Stimulated activated CD4-positive, alpha-beta T cell treated with anti-CD3 and anti-CD28 coated beads, Interleukin-1b, Interleukin-23, amount 100 ng/mL, for 4 hours (primary cell): ENCODE results near the gene TAF1D.
A peak's percentile ranks its signal among the peaks of the same experiment; 100 is the strongest.
"Not testable (repeated sequence)": the region's sequence is repeated elsewhere in the genome, so short reads cannot be mapped to it uniquely, and the experiment has no call there.

Experiments
- DNase-seq, 2 donors: peaks; one replicate each; pipeline ENCODE4 v3.0.0-alpha.2; 2020; ENCODE audit warnings: low read depth in 2 of 2

The TAF1D gene

DNA sequence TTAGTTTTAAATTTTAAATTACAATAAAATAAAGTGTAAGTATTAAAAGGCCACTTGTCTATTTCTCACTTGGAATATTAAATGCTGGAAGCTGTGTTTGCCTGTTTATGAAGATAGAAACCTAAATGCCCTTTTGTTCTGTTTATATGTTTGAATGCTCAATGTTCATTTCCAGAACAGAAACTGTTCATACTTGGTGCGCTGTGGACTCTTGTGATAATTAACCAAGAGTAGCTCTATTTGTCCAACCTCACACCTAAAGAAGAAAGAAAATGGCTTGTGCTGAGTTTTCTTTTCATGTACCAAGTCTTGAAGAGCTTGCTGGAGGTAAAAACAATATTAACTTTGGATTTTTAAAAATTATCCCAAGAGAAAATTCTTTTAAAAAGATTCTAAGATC lies 5.8 kb upstream of the TAF1D start:
- DNase-seq: no peak

DNA sequence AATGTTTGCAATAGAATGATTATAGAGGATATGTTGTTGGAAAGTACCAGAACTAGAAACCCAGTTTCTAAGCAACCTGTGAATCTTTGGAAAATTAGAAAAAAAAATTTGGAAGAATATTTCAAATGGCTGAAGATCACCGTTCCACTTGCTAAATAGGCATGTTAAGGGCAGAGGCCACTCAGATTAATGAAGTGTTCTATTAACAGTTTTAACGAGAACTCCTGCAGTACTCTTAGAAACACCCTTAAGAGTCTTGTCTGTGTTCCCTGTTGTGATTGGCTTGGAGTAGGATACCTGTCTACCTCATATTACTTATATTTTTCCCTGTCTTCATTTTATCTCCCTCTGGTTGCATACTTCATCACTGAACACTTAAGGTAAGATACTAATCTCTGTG lies 4.8 kb upstream of the TAF1D start:
- DNase-seq: no peak

GRCh38 chr11:93745005-93745755 lies 3.9 kb upstream of the TAF1D start:
- not testable (repeated sequence) for DNase-seq

DNA sequence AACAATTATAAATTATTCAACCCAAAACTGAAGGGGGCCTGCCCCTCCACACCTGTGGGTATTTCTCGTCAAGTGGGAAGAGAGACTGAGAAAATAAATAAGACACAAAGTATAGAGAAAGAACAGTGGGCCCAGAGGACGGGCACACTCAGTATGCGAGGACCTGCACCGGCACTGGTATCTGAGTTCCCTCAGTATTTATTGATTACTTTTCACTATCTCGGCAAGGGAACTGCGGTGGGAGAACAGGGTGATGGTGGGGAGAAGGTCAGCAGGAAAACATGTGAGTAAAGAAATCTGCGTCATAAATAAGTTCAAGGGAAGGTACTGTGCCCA lies 3.3 kb upstream of the TAF1D start:
- no peak for DNase-seq

DNA sequence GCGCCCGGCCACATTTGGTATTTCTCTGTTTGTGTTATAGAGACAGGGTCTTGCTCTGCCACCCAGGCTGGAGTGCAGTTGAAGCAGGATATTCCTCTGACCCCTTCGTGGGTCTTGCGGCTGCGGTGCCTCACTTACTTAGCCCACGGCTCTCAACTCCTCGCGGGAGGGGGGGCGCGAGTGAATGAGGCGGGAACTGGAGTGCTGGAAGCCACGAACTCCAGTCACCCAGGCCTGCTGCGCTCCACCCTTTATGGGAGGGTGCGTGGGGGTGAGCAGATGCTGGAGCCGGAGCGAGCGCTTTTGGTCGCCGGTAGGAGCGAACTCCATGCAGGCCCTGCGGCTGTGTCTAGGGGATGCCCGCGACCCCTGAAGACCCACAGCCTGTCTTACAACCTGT lies 2.0 kb upstream of the TAF1D start:
- DNase-seq: no peak

- no peak for DNase-seq
Measured at GRCh38 chr11:93741882-93742226, 559 bp upstream of the TAF1D start.

- peak; percentile 50 to 55 for DNase-seq
Measured at GRCh38 chr11:93740730-93741093, 583 bp downstream of the TAF1D start.

DNA sequence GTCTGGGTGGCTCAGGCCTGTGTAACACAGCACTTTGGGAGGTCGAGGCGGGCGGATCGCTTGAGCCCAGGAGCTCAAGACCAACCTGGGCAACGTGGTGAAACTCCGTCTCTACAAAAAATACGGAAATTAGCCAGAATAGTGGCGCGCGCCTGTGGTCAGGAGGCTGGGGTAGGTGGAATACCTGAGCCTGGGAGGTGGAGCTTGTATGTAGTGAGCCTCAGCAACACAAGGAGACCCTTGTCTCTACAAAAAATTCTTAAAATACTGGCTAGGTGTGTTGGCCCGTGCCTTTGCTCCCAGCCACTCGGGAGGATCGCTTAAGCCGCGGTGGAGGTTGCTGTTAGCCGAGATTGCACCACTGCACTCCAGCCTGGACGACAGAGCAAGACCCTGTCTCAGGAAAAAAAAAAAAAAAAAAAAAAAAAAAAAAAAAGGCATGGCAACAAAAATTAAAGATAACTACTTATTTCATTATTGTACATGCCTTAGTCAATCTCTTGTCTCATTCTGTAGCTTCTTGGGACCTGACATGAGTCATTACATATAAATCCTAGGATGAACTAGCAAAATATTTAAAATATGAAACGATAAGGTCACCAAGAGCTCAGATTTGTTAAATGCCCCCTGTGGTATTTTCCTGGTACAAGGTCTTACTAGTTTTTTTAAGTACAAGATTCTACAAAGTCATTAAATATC lies 1.1 kb downstream of the TAF1D start:
- peak; percentile 20 to 29 for DNase-seq

- DNase-seq: no peak
Measured at GRCh38 chr11:93738647-93739081, 2.6 kb downstream of the TAF1D start.

DNA sequence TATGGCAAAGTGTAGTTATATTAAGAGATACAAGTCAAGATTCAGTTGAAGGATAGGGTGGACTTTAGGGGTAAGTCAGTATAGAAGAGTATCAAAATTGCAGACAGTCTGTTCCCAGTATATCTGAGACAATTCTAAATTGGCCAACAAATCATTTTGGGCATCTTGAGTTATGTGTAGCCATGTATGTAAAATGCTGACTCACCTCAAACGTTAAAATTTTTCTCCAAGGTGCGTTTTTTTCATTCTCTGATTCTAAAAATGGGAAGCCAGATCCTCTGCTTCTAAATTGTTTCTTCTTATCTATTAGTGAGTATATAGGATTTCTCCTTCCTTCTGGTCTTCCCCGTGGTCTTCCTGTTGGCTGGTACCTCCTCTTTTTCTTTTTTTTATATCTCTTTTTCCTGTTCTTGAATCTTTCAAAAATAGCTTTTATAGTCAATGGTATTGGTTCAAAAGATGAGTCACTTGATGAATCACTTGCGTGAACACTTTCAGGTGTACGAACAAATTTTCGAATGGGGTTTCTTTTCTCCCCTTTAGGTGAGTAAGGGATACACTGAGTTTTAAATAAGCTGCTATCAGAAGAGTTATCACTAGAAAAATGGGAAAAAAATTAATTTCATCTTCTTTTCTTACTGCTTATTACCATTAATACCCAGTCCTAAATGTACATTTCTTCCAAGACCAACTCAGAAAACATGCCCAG lies 3.2 kb downstream of the TAF1D start:
- no peak for DNase-seq

- no peak for DNase-seq
Measured at GRCh38 chr11:93736129-93736528, 5.2 kb downstream of the TAF1D start.

- no peak for DNase-seq
Measured at GRCh38 chr11:93735627-93736026, 5.7 kb downstream of the TAF1D start.

DNA sequence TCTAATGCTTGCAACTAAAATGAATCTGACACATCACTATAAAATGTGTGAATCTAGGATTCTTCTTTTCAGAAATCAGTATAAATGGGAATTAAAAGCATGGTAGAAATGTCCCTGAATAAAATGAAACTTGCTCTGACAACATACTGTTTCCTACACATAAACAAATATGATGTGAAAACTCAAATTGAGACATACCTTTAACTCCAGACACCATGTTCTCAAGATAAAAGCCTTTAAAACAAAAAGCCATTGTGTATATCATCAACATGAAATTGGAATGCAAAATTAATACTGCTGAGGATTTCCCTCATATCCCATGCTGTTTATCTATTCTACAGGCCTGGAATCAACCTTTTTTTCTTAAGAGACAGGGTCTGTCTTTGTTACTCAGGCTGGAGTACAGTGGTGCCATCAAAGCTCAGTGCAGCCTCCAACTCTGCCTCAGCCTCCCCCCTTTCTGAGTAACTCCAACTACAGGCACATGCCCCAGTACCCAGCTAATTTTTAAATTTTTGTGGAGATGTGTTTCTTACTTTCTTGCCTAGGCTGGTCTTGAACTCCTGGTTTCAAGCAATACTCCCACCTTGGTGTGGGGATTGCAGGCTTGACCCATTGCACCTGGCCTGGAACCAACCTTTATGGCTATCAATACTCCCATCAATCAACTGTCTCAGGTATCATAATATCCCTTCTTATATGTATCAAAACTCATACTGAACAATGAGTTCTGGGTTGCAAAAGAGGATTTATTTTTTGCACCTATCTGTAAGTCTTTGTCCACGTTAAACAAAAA lies 6.7 kb downstream of the TAF1D start:
- no peak for DNase-seq

- DNase-seq: no peak
Measured at GRCh38 chr11:93733474-93733873, 7.8 kb downstream of the TAF1D start.

- DNase-seq: no peak
Measured at GRCh38 chr11:93732237-93732892, 8.9 kb downstream of the TAF1D start.

DNA sequence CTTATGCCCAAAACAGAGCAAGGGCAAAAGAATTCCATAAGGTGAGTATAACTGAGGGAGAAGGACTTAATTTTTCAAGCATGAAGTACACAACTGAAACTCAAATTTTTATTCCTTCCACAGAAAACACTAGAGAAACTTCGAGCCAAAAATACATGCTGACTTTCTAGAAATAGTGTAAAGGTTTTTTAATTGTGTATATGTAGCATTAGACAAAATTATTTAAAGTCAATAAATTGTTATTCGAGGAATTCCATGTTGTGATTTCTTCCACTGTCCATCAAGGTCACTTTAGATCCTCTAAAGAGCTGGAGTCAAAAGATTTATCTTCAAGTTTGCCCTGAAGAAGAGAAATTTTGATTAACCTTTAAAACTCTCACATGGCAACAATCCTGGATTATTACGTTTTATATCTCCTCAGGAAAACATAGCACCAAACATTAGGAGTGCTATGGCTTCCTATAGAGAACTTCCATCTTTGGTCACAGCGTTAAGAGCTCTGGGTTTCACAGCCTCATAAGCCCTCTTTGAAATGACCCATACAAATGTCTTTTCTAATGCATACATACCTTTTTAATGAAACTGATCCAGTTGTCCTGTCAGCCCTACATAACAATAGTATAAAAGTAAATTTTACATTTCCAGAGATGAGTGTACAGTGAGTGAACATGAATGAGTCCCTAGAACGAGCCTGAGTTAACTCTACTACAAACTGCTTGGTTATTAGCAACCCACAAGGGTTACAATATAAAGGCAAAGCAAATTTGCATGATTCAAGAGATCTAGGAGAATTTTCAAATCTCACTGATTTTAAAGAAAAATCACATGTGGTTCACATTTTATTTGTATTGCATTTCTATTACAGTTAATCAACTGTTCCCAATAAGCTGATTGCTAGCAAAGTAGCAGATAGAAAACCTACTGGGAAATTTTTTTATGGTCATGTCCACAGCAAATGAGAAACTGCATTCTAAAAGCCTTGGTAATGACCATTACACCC lies 10.9 kb downstream of the TAF1D start:
- DNase-seq: no peak

DNA sequence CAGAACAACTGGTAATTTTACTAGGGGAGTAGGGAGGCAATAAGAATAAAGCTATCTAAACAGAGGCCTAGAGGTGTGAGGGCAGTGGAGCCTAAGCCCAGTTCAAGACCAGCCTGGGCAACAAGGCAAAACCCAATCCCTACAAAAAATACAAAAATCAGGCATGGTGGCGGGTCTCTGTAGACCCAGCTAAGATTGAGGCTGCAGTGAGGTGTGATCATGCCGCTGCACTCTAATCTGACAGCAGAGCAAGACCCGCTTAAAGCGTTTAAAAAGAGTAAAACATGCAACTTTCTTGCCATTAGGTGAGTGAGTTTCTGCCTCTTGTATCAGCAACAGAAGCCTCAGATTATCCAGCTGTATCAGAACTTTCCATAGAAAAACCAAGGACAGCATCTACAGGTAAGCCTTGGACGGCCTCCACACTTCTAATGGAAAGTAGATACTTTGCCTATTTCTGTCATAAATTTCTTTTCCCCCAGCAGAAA lies 12.1 kb downstream of the TAF1D start:
- DNase-seq: no peak

DNA sequence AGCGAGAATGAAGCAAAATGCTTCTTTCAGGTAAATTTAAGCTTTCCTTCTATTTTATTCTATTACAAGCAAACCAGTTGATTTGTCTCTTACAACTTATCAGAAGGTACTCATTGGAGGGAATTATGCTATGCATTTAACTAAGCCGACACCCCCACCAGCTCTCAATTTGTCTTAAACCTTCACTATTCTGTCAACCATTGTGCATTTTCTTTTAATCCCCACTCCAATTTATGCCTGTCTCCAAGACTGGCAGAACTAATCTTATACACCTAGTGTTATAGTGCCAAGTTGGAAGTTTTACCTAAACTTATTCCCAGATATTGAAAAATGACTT lies 12.5 kb downstream of the TAF1D start:
- DNase-seq: no peak

- DNase-seq: no peak
Measured at GRCh38 chr11:93727985-93728791, 13.1 kb downstream of the TAF1D start.

- DNase-seq: no peak
Measured at GRCh38 chr11:93724089-93724488, 17.2 kb downstream of the TAF1D start.
